NB4 (cell line): ENCODE data around the gene MAGEB4.

Experiments
- CTCF ChIP-seq: IDR thresholded peaks from one replicate; pipeline ENCODE4 v1.5.1; 2012; ENCODE audit warnings: low read depth, low read length
- MAX ChIP-seq: IDR thresholded peaks from 2 replicates; pipeline ENCODE4 v1.6.1; 2011; ENCODE audit warnings: low read depth, low read length
- MYC ChIP-seq: IDR thresholded peaks from 2 replicates; pipeline ENCODE4 v1.6.1; 2011; ENCODE audit warnings: low read depth, low read length
- POLR2A ChIP-seq: IDR thresholded peaks from 2 replicates; pipeline ENCODE4 v1.6.1; 2011; ENCODE audit warnings: mild to moderate bottlenecking; ENCODE audit not compliant: insufficient read length; ENCODE audit errors: extremely low read depth

GRCh38 chrX:30246769-30247489, 5.1 kb downstream of the MAGEB4 start, which contains the start of gene MAGEB1:
- TF ChIP-seq CTCF (no peak), MYC (no peak), POLR2A (no peak), MAX (no peak)
